ENCODE data around the gene HES6. TPM values are rescaled to one million over a fixed set of nuclear protein-coding genes. Genes with fewer than 3 reads are reported as not detected.

The HES6 gene
- total and polyA plus RNA-seq, 2 experiments from 2014 or later = 0.86 to 1.3 TPM

DNA sequence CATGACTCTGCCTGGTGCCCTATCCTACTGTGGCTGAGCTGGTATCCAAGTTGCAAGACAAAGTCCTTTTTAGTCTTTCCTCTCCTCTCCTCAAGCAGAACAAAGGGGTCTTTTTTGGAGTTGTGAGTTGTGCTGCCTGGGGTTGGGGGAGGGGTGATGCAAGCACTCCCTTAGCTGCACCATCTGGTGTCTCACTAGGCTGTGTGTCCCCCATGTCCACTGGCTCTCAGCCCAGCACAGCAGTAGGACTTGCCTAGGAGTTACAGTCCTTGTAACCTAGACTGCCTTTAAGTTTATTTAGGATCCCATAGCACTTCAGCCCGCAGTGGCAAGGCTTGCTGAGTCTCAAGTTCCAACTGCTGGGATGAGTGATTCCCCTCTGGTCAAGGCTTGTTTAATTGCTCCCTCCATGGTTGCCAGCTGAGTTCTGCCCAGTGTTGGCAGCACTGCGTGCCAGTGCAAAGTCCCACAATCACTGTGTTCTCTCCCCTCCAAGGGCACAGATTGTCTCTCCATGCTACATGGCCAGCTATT lies 23.1 kb downstream of the HES6 start:
- Histone ChIP-seq H3K9ac (no peak overlapping the region), H3K9me3 (ENCODE audit: low read depth) (no peaks in the 10 kb centered on the region), H3K27me3 (replicated peaks; ENCODE audit: insufficient read depth) (peaks cover 7% of the 10 kb centered on the region), H3K9me2 (ENCODE audit: insufficient read depth) (no peaks in the 10 kb centered on the region), H3K36me3 (ENCODE audit: low read depth) (no peaks in the 10 kb centered on the region), H3F3A (ENCODE audit: insufficient read depth) (no peaks in the 10 kb centered on the region), H3K4me1 (ENCODE audit: insufficient read depth) (no peaks in the 10 kb centered on the region), H3K27ac (no peak overlapping the region), H3K4me2 (ENCODE audit: unreplicated experiment) (no peak overlapping the region), H2AFZ (no peak overlapping the region), H4K20me1 (ENCODE audit: insufficient read depth) (no peaks in the 10 kb centered on the region), H3K4me3 (no peak overlapping the region), H3K79me2 (ENCODE audit: insufficient read depth) (no peaks in the 10 kb centered on the region)
- WGBS, 2 experiments (ENCODE audit: low coverage in 1 of 2, low lambda C conversion rate in 2 of 2, missing lambda C conversion rate in 2 of 2) = 86 to 95% methylated on average over 2 of the region's 2 CpGs
- TF ChIP-seq EZH2phosphoT487 (IDR thresholded peaks at IDR 0.05; ENCODE audit: insufficient read depth, low read depth) (no peak), EZH2 (IDR thresholded peaks at IDR 0.05; ENCODE audit: insufficient read depth, poor library complexity, severe bottlenecking) (no peak)
- in situ Hi-C loops (cut with MboI) = no loop called here
- no peak for DNase-seq

GRCh38 chr2:238207006-238207405 lies 32.8 kb downstream of the HES6 start:
- in situ Hi-C loops (cut with MboI) = no loop called here
- no peaks in the 10 kb centered on the region for H3K9me2 ChIP-seq (ENCODE audit: insufficient read depth)
- H3K4me2 ChIP-seq (ENCODE audit: unreplicated experiment) = no peak overlapping the region
- no peak overlapping the region for H3K4me3 ChIP-seq
- no peak overlapping the region for H3K27ac ChIP-seq
- no peaks in the 10 kb centered on the region for H3K9me3 ChIP-seq (ENCODE audit: low read depth)
- peaks cover 5% of the 10 kb centered on the region; the same call in 1 of the 2 replicates for H3K4me1 ChIP-seq (ENCODE audit: insufficient read depth)
- no peak for DNase-seq
- H3K36me3 ChIP-seq (ENCODE audit: low read depth) = no peaks in the 10 kb centered on the region
- H3K79me2 ChIP-seq (ENCODE audit: insufficient read depth) = peaks cover 11% of the 10 kb centered on the region
- H3F3A ChIP-seq (ENCODE audit: insufficient read depth) = no peaks in the 10 kb centered on the region
- no peak overlapping the region for H2AFZ ChIP-seq
- TF ChIP-seq EZH2phosphoT487 (IDR thresholded peaks at IDR 0.05; ENCODE audit: insufficient read depth, low read depth) = no peak
- TF ChIP-seq EZH2 (IDR thresholded peaks at IDR 0.05; ENCODE audit: insufficient read depth, poor library complexity, severe bottlenecking) = no peak
- no peak overlapping the region for H3K9ac ChIP-seq
- WGBS, 2 experiments (ENCODE audit: low coverage in 1 of 2, low lambda C conversion rate in 2 of 2, missing lambda C conversion rate in 2 of 2) = 66 to 69% methylated on average over 7 of the region's 7 CpGs
- no peaks in the 10 kb centered on the region for H4K20me1 ChIP-seq (ENCODE audit: insufficient read depth)
- H3K27me3 ChIP-seq (replicated peaks; ENCODE audit: insufficient read depth) = peaks cover 6% of the 10 kb centered on the region; the same call in 1 of the 2 replicates

GRCh38 chr2:238203973-238204683 lies 35.7 kb downstream of the HES6 start:
- Histone ChIP-seq H3K9me2 (ENCODE audit: insufficient read depth) (no peaks in the 10 kb centered on the region), H3F3A (ENCODE audit: insufficient read depth) (no peaks in the 10 kb centered on the region), H2AFZ (peak overlapping the region; percentile 97), H3K79me2 (ENCODE audit: insufficient read depth) (peaks cover 39% of the 10 kb centered on the region), H4K20me1 (ENCODE audit: insufficient read depth) (peaks cover 9% of the 10 kb centered on the region; the same call in 1 of the 2 replicates), H3K27me3 (replicated peaks; ENCODE audit: insufficient read depth) (no peaks in the 10 kb centered on the region; the same call in 1 of the 2 replicates), H3K4me2 (ENCODE audit: unreplicated experiment) (peak overlapping the region; percentile 77), H3K9ac (peak overlapping the region; percentile 94), H3K9me3 (ENCODE audit: low read depth) (no peaks in the 10 kb centered on the region), H3K27ac (peak overlapping the region; percentile 61), H3K4me3 (peak overlapping the region; percentile 96), H3K36me3 (ENCODE audit: low read depth) (no peaks in the 10 kb centered on the region), H3K4me1 (ENCODE audit: insufficient read depth) (peaks cover 25% of the 10 kb centered on the region)
- in situ Hi-C loops (cut with MboI) = no loop called here
- TF ChIP-seq EZH2phosphoT487 (IDR thresholded peaks at IDR 0.05; ENCODE audit: insufficient read depth, low read depth) = no peak
- TF ChIP-seq EZH2 (IDR thresholded peaks at IDR 0.05; ENCODE audit: insufficient read depth, poor library complexity, severe bottlenecking) = no peak
- WGBS, 2 experiments (ENCODE audit: low coverage in 1 of 2, low lambda C conversion rate in 2 of 2, missing lambda C conversion rate in 2 of 2) = 49 to 53% methylated on average over 18 of the region's 18 CpGs
- DNase-seq = no peak

GRCh38 chr2:238203094-238203972 lies 36.5 kb downstream of the HES6 start, which contains the start of gene ILKAP:
TSS of gene ILKAP (minus strand) at chr2:238203695. CDS start at chr2:238203553, 142 bp downstream.
- Histone ChIP-seq H2AFZ (peak within 1 kb of the TSS; percentile 97), H3K27ac (peak within 1 kb of the TSS; percentile 79), H3K4me3 (peak within 1 kb of the TSS; percentile 96), H3K9me3 (ENCODE audit: low read depth) (no peaks in the 10 kb centered on the region), H3F3A (ENCODE audit: insufficient read depth) (no peaks in the 10 kb centered on the region), H4K20me1 (ENCODE audit: insufficient read depth) (peaks cover 12% of the 10 kb centered on the region; the same call in 1 of the 2 replicates), H3K9ac (peak within 1 kb of the TSS; percentile 94), H3K4me1 (ENCODE audit: insufficient read depth) (peaks cover 25% of the 10 kb centered on the region), H3K27me3 (replicated peaks; ENCODE audit: insufficient read depth) (no peaks in the 10 kb centered on the region; the same call in 1 of the 2 replicates), H3K79me2 (ENCODE audit: insufficient read depth) (peaks cover 47% of the 10 kb centered on the region), H3K4me2 (ENCODE audit: unreplicated experiment) (peak within 1 kb of the TSS; percentile 93), H3K9me2 (ENCODE audit: insufficient read depth) (no peaks in the 10 kb centered on the region), H3K36me3 (ENCODE audit: low read depth) (no peaks in the 10 kb centered on the region)
- TF ChIP-seq EZH2phosphoT487 (IDR thresholded peaks at IDR 0.05; ENCODE audit: insufficient read depth, low read depth) (no peak), EZH2 (IDR thresholded peaks at IDR 0.05; ENCODE audit: insufficient read depth, poor library complexity, severe bottlenecking) (no peak)
- DNase-seq = peak; percentile 94
- in situ Hi-C loops (cut with MboI) = no loop called here
- 1 to 2% methylated on average over 41 to 108 of the region's 126 CpGs for WGBS, 2 experiments (ENCODE audit: low coverage in 1 of 2, low lambda C conversion rate in 2 of 2, missing lambda C conversion rate in 2 of 2)
